CD1c-positive myeloid dendritic cell (primary cell): Measurements from ENCODE around the gene DNLZ.
A peak's percentile ranks its signal among the peaks of the same experiment; 100 is the strongest.
"Not testable (repeated sequence)": the region's sequence is repeated elsewhere in the genome, so short reads cannot be mapped to it uniquely, and the experiment has no call there.

ENCODE experiments used
- DNase-seq: peaks from one replicate; pipeline ENCODE4 v3.0.0-alpha.2; 2016; ENCODE audit errors: extremely low spot score

The DNLZ gene

DNA sequence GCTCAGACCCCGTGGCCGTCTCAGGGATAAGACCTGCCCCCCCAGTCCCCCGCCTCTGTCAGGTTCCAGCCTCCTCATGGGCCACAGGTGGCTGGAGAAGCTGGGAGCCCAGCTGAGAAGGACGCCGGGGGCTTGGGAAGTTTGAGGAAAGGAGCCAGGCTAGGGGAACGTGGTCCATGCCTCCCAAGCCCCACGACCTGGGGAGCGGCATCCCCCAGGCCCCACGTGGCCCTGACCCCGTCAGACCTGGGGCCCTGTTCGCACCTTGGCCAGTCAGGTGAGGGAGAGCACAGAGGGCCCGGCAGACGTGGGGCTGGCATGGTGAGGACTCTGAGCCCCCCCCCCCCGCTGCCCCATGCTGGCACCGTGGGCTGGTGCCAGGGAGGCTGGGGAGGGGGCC is 32.5 kb downstream of the DNLZ start:
- DNase-seq: no peak

DNA sequence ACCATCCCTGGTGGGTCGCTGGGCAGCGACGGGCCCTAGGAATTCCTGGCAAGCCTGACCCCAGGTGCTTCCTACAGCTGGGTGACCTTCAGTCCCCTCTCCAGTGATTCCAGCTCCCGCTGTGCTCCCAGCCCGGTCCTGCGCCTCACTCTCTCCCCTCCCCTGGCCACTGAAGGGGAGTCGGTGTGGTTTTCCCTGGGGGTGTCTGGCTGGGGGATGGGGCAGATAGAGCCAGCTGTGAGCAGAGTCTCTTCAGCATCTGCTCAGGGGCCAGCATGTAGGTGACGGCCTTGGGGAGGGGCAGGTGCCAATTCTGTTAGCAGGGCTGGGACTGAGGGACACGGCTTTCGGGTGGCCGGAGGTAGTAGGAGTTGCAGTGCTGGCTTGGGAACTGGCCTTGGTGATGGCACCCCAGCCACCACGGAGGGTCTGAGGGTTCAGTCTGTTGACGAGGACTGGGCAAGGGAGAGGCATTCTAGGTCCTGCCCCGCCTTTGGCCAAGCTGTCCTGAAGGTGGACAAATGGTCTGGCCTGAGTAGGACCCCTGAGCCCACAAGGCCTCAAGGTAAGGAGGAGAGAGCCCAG is 33.0 kb downstream of the DNLZ start:
- DNase-seq: no peak

DNA sequence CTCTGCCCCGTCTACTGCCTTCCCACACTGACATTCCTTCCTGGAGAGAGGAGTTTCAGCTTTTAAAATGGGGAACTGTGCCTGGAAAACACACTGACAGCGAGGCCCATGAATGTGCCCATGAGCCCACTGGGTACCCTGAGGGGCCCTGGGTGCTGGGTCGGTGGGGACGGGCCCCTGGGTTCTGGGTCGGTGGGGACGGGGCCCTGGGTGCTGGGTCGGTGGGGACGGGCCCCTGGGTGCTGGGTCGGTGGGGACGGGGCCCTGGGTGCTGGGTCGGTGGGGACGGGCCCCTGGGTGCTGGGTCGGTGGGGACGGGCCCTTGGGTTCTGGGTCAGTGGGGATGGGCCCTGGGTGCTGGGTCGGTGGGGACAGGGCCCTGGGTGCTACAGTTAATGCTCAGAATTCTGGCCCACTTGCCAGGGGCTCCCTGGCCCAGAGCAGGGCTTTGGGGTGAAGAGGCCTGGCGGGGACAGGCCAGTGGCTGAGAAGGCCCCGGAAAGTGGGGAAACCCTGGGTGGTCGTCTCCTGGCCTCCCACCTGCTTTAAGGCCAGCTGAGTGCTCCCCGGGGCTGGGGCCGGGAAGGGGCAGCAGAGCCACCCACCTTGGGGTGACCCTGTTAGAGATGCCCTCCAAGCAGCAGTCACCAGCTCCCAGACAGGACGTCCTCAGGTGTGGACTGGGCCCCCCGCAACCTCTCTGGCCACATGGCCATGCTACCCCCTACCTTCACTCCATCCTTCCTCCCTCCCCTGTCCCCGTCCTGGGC is 33.7 kb downstream of the DNLZ start:
- DNase-seq: no peak

DNA sequence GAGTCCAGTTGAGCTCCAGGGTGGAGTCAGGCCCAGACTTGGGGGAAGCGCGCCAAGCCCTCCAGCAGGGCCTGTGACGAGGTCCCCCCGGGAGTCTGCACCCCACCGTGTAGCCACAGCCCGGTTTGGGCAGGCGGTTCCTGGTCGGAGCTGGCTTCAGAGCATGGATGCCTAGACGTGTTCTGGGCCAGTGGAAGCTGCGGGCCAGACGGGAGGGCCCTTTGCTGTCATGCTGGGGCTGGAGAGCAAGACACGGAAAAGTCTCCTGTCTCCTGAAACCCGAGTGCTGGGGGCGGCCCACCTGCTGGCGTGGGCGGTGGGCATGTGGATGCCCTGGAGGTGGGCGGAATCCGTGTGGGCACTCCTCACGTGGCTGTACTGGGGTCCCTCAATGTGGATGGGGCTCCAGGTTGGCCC is 34.3 kb downstream of the DNLZ start:
- no peak for DNase-seq

DNA sequence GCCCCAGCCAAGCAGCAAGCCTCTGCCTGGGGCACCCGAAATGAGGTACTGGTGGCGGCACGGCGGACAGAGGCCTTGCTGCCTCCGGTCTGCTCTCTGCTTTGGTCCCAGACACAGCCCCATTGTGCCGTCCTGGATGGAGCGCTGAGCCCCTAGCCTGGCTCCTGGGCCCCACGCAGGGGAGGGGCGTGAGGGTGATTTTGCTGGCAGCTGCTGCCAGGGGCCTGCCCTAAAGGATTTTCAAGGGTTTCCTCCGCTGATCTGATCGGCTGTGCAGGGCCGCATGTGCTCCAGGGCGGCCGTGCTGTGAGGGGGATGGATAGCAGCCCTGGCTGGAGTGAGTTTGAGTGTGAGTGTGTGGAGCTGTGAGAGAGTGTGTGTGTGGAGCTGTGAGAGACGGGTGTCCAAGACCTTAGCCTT is 34.9 kb downstream of the DNLZ start:
- no peak for DNase-seq

DNA sequence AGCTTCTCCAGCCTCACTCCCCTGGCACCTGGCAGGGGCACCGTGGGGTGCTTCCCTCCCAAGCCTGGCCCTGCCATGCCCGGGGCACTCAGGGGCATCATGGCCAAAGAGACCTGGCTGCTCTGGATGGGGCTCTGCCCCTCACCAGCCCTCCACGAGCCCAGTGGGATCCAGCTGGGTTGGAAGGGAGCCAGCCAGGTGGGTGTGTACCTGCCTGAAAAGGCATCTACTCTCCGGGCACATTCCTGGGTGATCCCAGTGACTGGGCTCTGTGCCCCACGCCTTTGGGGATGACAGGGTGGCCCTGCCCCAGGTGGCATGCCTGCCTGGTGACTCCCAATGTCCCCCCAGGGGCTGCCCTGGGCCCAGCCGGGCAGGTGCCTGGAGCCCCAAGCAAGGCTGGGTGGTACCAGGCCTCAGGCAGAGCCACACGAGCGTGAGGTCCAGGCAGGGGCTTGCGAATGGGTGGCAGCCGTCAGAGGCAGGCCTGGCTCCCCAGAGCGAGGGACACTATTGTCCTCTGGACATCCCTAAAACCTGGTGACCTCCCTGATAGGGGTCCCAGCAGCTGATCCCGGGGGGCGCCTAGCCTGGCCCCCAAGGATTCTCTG is 35.4 kb downstream of the DNLZ start:
- no peak for DNase-seq

DNA sequence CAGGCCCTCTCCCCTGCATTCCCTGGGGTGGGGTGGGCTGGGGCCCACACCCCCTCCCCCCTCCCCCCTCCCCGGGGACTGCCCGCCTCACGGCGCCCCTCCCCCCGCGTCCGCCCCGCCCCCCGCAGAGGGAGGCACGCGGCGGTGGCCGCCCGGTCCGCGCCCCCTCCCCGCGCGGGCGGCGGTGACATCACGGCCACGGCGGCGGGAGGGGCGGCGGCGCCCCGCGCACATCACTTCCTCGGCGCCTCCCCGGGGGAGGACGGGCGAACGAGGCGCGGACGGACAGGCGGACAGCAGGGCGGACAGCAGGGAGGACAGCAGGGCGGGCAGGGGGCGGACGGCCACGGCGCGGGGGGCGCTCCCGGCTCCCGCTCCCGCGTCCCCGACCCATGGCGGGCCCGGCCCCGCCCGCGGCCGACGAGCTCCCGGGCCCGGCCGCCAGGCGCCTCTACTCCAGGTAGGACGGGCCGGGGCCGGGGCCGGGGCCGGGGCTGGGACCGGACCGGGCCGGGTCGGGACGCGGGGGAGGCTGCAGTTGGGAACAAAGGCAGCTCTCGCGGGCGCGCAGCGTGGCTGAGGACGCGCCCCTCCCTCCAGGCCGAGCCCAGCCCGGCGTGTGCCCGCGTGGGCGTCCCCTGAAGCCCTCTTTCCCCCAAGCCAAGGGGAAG is 36.1 kb downstream of the DNLZ start, which contains the start of gene GPSM1:
Gene GPSM1, plus strand, starts transcription at position 236 of the 671 bp plus-strand sequence. Its CDS starts 157 bp downstream, at position 393.
- DNase-seq: peak; percentile 57

DNA sequence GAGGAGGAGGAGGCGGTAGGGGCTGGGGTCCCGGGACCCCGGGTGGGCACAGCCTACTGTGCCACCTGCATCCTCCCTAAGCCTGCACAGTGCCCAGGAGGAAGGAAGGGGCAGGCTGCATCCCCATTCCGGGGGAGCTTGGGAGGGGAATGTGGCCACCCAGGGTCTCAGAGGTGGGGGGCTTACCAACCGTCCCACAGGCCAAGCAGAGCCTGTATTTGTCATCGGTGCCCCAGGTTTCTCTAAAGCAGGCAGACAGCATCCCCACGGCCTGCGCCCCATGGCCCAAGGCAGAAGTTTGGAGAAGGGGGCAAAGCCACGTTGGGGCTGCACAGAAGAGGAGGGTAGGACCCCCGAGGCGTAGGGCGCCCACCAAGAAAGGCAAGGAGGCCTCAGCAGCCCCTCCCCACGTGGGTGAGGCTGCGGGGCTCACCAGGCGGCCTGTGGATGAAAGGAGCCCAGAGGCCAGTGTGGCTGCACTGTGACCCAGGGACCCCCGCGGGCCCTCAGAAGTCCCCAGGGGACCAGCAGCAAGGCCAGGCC is 36.7 kb downstream of the DNLZ start:
- DNase-seq: no peak

DNA sequence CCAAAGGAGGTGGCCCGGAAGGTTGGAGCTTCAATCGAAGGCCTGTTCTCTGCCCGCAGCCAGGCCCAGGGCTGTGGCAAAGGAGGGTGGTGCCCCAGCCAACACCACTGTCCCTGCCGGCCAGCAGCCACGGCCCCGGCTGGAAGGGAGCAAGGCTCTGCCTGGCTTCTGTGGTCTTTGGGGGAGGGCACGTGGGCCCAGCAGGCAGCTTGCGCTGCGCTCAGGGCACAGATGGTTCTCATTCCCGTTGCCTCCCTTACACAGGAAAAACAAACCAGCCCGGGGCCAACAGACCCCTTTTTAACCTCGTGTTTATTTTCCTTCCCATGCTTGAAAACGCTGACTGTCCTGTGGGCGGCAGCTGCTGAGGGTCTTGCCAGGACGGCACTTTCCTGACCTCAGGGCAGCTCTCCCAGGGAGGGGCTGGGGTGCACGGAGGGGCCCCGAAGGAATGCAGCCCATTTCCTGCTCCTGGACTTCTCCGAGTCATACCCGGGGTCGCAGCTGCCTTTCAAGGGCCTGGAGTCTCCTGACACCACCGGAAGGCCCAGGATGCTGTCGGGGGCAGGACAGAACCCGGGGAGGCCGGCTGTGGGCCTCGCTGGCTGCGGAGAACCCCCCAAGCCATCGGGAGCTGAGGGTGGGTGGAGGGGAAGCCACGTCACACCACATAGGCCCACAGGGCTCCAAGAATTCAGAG is 37.3 kb downstream of the DNLZ start:
- no peak for DNase-seq

DNA sequence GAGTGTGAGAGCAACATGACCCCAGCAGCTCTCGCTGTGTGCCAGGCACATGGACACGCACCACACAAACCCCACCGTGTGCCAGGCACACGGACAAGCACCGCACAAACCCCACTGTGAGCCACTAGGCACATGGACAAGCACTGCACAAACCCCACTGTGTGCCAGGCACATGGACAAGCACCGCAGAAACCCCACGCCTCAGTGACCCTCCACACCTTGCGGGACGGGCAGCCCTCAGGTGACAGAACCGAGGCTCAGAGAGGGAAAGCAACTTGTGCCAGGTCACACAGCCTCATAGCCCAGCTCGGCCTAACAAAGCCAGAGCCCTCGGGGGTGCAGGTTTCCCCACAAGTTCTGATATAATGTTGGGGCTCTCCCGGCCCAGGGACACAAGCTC is 38.2 kb downstream of the DNLZ start:
- no peak for DNase-seq

DNA sequence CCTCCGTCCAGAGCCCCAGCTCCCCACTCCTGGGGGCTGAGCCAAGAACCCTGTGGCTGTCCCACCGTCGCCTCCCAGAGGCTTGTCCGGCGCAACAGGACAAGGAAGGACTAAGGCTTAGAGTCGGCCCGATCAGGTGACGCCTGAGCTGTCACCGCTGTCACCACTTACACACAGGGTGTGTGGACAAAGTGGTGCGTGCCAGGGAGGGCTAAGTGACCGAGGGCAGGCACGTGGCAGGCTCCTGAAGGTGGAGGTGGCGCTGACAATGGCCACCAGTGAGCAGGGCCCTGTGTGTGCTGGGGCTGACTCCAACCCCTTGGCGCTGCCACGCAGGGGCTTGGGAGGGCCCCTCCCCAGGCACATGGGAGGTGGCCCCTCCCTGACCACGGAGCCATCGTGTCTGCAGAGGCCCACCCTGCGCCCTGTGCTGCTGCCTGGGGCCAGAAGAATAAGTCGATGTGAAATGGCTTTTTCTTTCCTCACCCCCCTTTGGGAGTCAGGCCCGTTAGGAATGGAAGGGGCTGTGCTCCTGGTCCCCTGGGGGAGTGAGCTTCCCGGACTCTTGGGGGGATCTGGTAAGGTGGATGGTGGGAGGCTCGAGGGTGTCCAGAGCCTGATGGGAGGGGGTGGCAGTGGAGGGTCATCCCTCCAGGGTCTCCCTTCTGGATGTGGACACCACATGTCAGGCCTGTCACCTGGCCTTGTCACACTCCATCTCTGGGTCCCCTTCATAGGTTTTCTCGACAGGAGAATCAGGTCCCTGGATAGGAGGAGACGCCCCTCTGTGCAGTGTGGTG is 38.8 kb downstream of the DNLZ start:
- no peak for DNase-seq

DNA sequence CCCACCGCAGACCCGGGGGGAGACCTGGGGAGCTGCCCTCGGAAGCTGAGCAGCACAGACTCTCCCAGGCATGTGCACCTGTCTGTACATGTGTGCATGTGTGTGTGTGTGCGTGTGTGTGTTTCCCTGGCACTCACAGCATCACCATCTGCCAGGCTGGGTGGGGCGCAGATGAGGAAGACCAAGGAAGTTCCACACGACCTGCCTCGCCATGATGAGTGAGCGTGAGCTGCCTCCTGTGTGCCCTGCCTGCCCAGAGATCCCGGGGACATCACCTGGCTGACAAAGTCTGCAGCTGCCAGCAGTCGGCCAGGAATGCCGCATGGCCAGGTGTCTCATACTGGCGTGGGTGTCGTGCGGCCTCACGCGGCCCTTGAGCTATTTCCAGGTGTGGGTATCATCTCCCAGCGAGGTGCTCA is 40.2 kb downstream of the DNLZ start:
- DNase-seq: no peak

DNA sequence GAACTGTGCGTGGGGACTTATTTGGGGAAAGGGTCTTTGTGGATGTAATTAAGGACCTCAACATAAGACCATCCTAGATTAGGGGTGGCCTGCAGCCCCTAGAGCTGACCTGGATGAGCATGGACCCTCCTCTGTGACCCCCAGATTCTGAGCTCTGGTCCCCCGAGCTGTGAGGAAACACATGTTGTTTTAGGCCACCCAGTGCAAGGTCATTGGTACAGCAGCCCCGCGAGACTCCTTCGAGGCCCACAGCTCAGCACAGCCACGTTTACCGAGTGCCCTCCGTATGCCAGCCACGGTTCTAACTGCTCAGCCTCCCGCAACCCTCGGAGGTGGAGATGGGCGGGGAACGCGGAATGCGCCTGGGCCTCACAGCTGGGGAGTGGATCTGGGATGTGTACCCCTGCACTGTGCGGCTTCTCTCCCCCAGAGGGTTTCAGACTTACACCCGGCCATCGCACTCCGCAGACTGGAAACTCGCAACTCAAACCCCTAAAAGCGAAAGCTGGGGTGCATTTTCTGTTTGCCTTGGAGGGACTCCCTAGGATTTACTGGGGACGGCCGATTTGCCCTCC is 40.7 kb downstream of the DNLZ start:
- DNase-seq: no peak

DNA sequence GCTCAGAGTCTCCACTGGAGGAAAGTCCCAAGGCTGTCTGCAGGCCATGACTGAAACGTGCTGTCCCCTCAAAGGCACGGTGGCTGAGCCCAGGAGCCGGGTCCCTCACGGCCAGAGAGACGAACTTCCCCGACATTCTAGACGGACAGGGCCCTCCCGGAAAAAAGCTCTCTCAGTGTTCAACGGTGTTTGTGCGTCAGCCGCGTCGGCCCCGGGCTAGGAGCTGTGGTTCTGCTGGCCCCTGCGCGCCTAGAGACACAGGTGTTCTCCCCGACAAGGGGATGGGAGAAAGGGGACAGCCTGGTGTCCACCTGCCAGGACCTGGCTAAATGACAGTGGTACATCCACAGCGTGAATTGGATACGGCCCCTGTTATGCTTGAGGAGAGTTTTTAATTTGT is 42.0 kb downstream of the DNLZ start:
- no peak for DNase-seq

DNA sequence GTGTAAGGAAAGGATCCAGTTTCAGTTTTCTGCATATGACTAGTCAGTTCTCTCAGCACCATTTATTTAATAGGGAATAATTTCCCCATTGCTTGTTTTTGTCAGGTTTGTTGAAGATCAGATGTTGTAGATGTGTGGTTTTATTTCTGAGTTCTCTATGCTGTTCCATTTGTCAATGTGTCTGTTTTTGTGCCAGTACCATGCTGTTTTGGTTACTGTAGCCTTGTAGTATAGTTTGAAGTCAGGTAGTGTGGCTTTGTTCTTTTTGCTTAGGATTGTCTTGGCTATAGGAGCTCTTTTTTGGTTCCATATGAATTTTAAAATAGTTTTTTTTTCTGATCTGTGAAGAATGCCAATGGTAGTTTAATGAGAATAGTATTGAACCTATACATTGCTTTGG is 42.6 kb downstream of the DNLZ start:
- not testable (repeated sequence) for DNase-seq

DNA sequence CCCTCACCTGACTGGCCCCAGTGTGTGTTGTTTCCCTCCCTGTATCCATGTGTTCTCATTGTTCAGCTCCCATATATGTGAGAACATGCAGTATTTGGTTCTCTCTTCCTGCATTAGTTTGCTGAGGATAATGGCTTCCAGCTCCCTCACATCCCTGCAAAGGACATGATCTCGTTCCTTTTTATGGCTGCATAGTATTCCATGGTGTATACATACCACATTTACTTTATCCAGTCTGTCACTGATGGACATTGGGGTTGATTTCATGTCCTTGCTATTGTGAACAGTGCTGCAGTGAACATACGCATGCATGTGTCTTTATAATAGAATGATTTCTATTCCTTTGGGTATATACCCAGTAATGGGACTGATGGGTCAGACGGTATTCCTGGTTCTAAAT is 43.6 kb downstream of the DNLZ start:
- not testable (repeated sequence) for DNase-seq

DNA sequence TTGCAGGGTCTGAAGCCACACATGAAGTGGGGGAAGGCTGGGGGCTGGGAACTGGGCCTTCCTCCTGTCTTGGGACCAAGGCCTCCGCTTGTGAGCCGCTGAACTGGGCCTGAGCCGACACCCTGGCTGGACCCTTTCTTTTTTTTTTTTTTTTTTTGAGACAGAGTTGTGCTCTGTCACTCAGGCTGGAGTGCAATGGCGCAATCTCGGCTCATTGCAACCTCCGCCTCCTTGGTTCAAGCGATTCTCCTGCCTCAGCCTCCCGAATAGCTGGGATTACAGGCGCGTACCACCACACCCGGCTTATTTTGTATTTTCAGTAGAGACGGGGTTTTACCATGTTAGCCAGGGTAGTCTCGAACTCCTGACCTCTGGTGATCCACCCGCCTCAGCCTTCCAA is 44.3 kb downstream of the DNLZ start:
- DNase-seq: not testable (repeated sequence)

DNA sequence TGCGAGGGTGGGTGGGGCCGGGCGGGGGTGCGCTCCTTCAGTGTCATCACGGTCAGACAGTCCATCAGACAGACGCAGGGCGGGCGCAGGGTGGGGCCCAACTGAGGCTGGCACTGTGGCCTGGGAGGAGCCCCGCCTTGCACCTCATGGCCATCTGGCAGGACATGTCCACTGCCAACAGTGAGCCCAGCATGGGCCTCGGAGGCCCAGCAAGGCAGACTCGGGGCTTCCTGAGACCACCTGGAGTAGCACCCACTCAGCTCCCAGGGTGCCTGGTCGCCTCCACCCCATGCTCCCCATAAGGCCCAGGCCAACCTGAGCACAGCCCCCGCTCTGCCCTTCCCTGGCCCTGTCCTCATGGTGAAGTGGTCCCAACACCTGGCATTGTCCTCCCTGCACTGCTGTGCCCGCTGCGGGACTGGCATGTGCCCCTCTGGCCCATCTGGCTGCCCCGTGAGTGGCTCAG is 44.7 kb downstream of the DNLZ start:
- no peak for DNase-seq

DNA sequence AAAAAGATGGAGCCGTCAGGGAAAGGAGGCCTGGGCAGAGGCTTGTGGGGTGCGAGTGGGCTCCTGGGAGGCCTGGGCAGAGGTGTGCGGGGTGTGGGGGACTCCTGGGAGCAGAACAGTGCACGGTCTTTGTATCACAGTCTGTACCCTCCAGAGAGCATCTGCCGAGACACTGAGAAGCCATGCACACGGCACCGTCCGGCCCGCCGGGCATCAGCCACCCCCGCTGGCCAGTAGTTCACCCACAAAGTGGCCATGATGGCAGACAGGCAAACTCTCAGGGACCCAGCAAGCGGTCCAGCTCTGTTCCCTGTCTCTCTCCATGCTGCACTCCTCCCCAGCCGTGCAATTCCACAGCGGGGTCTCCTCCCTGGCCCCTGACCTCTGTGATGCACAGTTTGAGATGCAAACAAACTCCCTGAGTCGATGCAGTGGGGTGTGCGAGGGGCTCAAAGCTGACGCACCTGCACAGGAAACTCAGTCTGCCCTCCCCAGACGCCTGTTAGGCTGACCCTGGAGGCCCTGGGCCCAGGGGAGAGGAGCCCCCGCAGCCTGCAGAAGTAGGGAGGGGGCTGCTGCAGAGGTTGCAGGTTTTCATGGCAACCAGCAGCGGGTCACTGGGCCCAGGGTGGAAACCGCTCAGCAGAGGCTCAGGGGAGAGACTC is 45.3 kb downstream of the DNLZ start:
- DNase-seq: no peak

DNA sequence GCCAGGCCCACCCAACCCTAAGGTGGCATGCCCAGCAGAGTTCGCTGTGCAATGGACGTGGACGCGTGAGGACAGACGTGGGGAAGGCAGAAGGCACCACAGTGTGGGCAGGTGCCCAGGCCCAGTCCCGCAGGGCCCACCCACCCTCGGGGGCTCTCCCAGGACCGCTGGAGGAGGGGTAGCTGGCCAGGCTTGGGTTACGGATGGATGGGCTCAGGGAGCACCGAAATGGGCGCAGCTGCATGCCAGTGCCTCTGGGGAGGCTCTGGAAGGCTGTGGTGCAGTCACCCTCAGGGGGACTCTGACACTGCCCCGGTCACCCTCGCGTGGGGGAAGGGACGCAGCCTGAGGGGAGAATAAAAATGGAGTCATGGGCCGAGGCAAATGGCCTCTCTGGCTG is 45.8 kb downstream of the DNLZ start:
- no peak for DNase-seq
